ENCODE data around the gene MDFIC2.

GRCh38 chr3:70218471-70218870, 94.0 kb downstream of the MDFIC2 start:
- TF ChIP-seq CTCF (IDR thresholded peaks at IDR 0.05) (no peak), POLR2A (IDR thresholded peaks at IDR 0.05) (no peak)
